HG02973 (cell line): ENCODE data around the gene TTC38.
"Not testable (repeated sequence)": the region's sequence is repeated elsewhere in the genome, so short reads cannot be mapped to it uniquely, and the experiment has no call there.

ENCODE experiments used
- ATAC-seq: cut with Tn5 transposase; IDR thresholded peaks from one replicate; pipeline ENCODE4 v1.9.1; 2021; ENCODE audit warnings: moderate library complexity; ENCODE audit not compliant: unreplicated experiment

Gene TTC38

DNA sequence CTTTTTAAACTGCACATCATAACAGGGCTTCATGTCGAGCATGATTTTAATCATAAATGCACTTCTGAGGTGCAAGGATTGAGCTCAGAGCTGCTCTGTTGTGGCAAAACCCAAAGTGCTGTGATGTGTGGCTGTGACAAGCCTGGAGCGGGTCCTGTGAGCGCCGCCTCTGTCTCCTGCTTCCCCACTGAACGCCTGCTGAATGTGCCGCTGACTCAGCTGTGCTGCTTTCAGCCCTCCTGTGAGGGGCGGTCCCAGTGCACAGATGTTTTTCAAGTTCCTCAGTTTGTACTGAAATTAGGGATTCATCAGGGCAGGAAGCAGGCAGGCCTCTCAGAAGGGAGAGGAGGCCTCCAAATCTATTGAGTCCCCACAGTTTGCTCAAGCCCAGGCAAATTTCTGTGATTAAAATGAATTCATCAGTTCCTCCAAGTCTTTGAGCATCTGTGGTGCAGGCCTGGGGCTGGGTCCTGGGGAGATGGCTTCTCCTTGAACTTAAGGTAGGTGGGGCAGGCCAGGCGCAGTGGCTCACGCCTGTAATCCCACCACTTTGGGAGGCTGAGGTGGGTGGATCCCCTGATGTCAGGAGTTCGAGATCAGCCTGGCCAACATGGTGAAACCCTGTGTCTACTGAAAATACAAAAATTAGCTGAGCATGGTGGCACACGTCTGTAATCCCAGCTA is 25.9 kb downstream of the TTC38 start:
- no peak for ATAC-seq

DNA sequence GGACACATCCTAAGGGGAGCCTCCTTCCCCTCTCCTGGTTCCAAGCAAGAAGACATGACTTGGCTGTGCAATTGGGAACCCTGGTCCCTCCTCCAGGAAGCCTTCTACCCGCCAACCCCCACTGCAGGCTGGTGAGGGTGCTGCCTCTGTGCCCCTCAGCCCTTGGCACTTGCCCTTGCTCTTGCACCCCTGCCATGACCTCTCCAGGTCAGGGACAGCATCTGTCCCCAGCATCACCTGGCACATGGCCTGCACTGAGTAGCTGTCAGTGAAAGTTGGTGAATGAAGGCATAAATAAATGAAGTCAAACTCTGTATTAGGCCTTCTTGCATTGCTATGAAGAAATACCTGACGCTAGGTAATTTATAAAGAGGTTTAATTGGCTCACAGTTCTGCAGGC is 27.0 kb downstream of the TTC38 start:
- ATAC-seq = no peak

- no peak for ATAC-seq
These were observed 27.6 kb downstream of the TTC38 start for GRCh38 chr22:46295277-46295971.

GRCh38 chr22:46296257-46297150 is 28.7 kb downstream of the TTC38 start, which contains the start of gene GTSE1:
Gene GTSE1 (plus strand): TSS chr22:46296870. CDS start chr22:46297401, 531 bp downstream.
- ATAC-seq = peak; percentile 87

DNA sequence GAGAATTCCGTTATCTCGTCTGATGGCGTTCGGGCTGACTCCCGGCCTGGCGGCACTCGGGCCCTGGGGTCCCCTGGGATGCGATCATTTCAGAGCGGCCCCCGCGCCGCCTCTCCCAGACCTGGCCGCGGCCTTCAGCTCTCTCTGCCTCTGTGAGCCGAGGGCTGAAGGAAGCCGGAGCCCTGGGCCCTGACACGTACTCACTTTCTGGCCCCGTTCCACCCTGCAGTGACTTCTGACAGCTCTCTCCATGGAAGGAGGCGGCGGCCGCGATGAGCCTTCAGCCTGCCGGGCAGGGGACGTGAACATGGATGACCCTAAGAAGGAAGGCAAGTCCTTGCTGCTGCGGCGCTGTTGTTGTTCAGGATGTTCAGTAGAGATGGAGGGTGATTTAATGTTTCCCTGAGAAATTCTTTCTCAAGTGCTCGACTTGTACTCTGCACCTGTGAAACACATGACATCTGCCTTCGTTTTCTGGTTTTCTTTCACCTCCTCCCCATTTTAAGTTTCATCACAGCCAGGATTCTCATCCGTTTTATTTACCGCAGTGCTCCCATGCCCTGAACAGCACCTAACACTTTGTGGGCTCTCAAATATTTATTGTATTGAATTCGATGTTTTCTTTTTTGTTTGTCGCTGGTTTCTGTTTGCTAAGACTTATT is 29.5 kb downstream of the TTC38 start:
- peak; percentile 21 for ATAC-seq

DNA sequence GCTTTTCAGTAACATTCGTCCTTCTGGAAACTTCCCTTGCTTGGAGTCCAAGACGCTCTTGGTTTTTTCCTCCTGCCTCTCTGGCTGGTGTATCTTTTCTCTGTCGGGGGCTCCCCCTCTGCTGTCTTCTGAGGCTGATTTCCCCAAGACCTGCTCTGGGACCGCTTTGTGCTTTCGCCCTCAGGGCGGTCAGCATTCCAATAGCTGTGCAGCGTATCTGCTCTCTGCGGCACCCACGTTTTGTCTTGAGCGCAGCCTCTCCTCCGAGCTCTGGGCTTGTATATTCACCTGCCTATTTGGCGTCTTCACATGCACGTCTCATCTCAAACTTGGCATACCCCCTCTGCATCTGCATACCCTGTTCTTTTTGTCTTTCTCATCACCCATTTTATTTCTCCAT is 31.3 kb downstream of the TTC38 start:
- no peak for ATAC-seq

GRCh38 chr22:46300491-46300890 is 32.7 kb downstream of the TTC38 start:
- ATAC-seq = no peak

DNA sequence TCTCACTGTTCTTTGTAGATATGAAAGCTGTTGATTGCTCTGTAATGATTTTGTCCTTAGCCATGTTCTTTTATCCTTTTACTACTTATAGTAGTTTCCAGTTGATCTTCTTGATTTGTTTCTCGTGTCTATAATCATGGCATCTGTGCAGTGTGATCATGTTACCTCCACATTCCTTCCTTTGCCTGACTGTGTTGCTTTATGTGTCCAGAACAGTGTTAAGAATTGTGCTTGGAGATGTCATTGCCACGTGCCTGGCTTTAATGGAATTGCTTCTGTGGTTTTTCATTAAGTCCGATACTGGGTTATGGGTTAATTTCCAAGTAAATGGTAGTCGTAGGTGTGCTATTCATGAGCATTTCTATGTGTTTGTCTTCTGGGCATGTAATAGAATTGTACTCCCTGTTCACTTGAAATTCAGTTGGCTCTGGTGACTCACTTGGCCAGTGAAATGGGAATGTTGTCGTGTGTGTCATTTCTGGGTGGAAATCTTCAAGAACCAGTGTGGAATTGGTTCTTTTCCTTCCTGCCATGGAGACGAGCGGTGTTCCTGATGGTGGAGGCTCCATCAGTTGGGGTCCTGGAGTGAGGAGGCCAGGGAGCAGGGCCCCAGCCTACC is 35.6 kb downstream of the TTC38 start:
- no peak for ATAC-seq

DNA sequence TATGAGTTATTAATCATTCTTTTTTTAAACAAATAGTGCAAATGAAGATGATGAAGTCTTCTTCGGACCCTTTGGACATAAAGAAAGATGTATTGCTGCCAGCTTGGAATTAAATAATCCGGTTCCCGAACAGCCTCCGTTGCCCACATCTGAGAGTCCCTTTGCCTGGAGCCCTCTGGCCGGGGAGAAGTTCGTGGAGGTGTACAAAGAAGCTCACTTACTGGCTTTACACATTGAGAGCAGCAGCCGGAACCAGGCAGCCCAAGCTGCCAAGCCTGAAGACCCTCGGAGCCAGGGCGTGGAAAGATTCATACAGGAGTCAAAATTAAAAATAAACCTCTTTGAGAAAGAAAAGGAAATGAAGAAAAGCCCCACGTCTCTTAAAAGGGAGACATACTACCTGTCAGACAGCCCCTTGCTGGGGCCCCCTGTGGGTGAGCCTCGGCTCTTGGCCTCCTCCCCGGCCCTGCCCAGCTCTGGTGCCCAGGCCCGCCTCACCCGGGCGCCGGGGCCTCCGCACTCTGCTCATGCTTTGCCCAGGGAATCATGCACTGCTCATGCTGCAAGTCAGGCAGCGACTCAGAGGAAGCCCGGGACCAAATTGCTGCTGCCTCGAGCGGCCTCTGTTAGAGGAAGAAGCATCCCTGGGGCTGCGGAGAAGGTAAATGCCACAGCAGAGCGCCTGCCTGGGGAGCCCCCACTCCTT is 40.6 kb downstream of the TTC38 start:
- ATAC-seq = no peak

GRCh38 chr22:46309526-46310085 is 41.8 kb downstream of the TTC38 start:
- ATAC-seq = no peak

- ATAC-seq = no peak
These were observed 44.2 kb downstream of the TTC38 start for GRCh38 chr22:46312056-46312455.

- not testable (repeated sequence) for ATAC-seq
These were observed 45.0 kb downstream of the TTC38 start for GRCh38 chr22:46312848-46313247.

DNA sequence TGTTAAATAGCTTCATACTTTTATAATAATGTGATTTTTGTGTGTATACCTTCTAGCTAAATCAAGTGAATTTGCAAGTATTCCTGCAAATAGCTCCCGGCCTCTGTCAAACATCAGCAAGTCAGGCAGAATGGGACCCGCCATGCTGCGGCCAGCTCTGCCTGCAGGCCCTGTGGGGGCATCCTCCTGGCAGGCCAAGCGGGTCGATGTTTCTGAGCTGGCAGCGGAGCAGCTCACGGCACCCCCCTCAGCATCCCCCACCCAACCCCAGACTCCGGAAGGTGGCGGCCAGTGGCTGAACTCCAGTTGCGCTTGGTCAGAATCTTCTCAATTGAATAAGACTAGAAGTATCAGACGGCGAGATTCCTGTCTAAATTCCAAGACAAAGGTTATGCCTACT is 48.2 kb downstream of the TTC38 start:
- no peak for ATAC-seq

DNA sequence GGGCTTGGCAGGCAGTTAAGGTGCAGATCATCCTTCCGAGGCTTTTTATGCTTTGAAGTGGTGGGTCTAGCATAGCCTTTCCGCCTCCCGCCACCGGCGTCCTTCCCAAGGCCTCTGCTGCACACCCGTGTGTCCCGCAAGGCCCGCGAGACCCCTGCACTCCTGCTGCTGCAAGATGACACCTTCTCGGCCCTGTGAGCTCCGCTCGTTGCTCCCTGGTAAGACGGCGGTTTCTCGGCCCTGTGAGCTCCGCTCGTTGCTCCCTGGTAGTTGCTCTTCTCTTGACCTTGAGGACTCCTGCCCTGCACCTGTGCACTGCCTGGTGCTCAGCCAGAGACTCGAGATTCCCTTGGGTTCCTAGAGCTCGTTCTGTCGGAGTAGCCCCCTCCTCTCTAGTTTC is 49.8 kb downstream of the TTC38 start:
- ATAC-seq = no peak

DNA sequence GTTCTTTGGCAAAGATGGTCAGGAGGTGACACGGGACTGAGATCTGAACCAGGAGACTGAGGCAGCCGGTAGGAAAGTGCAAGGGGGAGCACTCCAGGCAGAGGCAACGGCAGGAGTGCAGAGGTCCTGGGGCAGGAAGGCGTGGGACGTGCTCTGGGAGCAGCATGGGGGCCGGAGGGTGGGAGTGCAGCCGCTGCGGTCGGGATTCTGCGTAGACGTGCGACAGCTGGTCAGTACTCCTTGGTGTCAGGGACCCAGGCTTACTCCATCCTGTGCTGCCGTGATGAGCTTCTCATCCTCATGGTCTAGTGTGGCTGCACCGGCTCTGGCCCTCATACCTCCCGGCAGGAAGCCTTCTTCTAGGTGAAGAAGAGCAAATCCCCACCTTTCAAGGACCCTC is 50.8 kb downstream of the TTC38 start:
- no peak for ATAC-seq

DNA sequence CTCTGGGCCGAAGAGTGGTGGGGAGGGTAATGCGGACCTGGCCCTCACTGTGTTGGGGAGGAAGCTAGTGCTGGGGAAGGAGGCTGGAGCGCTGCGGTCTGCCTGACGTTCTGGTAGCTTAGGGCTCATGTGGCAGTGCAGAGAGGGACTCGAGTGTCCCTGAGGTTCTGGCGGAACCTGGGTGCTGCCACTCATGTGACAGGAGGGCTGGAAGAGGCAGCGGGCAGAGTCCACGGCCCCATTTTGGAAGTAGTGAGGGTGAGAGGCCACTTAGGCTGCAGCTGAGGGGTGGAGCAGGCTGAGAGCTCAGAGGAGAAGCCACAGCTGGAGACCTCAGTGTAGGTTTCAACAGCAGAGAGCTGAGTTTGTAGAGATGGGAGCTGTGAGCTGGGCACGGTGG is 51.5 kb downstream of the TTC38 start:
- no peak for ATAC-seq

DNA sequence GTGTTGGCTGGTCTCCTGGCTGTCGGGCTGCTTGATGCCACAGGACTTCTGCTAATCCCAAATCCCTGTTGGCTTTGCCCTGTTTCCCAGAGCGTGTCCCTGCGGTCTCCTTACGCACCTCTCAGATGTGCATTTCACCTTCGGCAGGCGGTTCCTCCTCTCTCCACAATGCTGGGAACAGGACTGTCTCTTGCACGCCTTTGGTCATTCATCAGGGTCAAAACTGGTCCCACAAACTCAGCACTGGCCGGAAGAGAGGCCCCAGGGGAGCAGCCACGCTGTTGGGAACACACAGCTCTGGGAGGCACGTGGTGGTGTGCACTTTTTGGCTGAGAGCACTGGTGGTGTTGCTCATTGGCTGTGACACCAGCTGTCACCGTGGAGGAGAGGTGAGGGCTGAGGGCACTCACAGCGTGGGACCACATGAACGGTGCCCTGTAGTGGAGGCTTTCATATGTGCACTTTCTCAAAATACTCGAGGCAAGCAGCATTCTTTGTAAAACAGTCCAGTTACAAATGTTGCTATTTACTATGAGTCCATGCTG is 52.4 kb downstream of the TTC38 start:
- no peak for ATAC-seq

DNA sequence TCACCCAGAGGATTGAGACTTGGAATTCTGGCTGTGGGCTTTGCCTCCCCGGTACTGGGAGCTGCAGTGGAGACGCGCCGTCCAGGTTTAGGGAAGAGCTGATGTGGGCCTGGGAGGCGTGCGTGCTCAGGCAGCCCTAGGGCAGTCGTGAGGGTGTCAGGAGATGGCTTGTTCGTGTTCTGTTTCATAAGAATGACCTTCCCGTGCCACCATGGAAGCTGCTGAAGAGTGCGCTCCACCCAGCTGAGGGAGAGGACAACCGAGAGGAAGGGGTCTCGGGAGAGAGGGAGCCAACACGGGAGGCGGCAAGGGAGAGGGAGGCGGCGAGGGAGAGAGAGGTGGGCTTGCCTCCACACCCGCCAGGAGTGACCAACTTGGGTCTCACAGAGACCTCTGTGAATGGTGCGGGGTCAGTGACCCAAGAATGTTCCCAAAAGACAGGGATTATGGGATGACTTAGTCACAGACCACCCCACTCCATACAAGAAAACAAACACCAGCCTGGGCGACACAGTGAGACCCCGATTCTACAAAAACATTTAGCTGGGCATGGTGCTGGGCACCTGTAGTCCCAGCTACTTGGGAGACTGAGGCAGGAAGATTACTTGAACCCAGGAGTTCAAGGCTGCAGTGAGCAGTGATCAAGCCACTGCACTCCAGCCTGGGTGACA is 53.0 kb downstream of the TTC38 start:
- no peak for ATAC-seq

- ATAC-seq = no peak
These were observed 54.9 kb downstream of the TTC38 start for GRCh38 chr22:46322711-46323110.
